GM12872 (cell line): Measurements from ENCODE around the gene WNT1.

Source experiments
- TF ChIP-seq, protein P1 (sequence below): IDR thresholded peaks from 3 replicates; pipeline ENCODE4 v1.5.1; 2011; ENCODE audit warnings: low read depth, mild to moderate bottlenecking, low read length, moderate library complexity; ENCODE audit not compliant: insufficient read depth

The WNT1 gene

DNA sequence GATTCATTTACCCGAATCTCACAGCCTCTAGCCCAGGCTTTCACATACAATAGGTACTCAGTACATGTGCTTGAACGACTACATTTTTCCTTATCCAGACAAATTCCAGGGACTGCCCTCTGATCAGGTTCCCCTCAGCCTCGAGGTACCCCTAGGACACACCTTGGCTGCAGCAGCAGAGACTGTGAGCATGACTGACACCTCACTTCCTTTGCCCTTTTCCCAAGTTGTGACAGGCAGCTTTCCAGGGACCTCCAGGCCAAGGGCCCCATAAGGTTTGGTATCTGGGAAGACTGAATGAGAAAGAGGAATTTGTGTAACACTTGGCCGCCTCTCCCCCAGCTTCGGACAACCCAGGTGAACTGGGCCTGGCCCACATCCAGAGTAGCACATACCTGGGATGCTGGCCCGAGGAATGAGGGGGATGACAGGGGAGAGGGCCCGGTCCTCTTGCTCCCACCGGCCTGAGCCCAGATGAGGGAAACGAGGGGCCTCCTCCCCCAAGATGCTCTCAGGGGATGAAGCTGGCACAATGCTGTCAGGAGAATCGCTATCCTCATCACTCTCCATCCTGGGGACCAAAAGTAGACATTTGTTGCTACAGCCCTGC, 50.6 kb downstream of the WNT1 start:
- TF ChIP-seq, protein P1, sequence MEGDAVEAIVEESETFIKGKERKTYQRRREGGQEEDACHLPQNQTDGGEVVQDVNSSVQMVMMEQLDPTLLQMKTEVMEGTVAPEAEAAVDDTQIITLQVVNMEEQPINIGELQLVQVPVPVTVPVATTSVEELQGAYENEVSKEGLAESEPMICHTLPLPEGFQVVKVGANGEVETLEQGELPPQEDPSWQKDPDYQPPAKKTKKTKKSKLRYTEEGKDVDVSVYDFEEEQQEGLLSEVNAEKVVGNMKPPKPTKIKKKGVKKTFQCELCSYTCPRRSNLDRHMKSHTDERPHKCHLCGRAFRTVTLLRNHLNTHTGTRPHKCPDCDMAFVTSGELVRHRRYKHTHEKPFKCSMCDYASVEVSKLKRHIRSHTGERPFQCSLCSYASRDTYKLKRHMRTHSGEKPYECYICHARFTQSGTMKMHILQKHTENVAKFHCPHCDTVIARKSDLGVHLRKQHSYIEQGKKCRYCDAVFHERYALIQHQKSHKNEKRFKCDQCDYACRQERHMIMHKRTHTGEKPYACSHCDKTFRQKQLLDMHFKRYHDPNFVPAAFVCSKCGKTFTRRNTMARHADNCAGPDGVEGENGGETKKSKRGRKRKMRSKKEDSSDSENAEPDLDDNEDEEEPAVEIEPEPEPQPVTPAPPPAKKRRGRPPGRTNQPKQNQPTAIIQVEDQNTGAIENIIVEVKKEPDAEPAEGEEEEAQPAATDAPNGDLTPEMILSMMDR: no peak

DNA sequence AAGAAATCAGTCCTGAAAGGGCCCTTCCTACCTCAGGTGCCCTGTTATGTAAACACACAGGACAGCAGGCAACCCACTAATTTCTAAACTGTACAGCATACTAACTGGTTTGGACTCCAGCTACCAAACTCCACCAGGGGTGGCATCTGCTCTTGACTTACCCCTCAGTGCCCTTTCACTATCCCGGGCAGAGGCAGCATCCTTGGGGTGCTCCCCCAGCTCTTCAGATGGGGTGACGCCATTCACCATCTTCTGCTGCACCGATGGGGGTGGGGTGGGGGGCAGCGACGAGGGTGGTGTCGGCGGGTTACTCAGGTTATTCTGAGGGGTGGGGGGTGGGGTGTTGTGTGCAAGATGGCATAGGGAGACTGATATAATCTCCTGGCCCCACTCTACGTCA, 52.0 kb downstream of the WNT1 start:
- TF ChIP-seq, protein P1: no peak

DNA sequence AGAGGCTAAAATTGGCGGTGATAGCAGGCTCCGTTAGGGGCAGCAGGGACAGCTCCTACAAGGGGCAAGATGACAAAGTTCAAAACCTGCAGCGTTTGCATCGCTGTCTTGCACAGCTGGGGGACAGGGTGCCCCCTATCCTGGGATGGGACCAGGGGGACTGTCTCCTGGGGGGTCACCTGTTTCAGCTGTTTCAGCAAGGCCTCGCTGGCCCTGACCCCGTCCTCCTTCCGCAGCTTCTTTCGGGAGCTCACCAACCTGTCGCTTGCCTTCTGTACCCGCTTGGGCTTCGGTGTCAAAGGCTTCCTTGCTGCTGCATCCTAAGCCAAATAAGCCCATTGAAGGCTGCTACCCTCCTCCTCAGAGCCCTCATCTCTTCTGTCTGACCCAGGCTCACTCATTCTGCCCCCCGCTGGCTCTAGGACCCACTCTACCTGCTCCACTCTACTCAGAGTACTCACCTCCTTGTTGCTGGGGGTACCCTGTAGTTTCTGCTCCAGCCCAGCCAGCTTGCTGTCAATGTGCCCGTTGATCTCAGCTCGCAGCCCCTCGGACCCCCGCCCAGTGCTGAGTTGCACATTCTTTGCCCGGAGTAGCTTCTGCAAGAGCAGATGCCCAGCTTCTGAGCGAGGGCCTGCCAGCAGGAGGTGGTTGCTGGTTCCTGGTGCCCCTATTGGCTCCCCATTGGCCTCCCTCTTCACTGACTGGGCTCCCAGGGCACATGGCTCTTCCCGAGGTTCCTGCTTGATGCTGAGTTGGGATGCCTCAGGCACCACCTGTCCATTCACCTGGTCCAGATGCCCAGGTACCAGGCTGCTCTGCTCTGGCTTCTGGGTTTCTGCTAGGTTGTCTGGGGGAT, 52.8 kb downstream of the WNT1 start:
- TF ChIP-seq, protein P1: no peak

DNA sequence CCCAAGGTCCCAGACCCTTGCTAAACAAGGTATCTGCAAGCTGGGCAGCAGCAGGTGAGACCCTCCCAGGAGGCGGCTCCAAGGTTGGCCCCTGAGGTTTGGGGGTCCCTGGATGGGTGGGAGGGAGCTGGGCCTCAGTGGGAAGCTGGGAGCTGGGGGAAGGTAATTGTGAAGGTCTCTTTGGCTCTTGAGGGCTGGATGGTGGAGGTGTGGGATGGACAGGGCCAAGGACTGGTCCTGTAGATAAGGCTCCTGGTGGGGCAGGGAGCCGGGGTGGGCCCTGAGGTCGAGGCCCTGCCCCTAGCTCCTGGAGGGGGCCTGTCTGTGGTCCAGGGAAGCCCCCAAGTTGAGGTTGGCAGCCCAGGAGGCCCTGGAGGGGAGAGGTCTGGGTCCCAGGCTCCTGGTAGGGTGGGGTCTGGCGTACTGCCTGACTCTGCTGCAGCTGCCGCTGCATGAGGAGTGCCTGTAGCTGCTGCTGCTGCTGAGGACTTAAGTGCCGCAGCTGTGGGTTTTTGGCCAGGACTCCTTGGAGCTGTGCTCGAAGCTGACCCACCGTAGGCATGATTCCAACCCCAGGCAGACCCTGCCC, 53.5 kb downstream of the WNT1 start:
- TF ChIP-seq, protein P1: no peak
